ENCODE data around the gene HIBADH.
"Not testable (repeated sequence)": the region's sequence is repeated elsewhere in the genome, so short reads cannot be mapped to it uniquely, and the experiment has no call there.

Gene HIBADH

GRCh38 chr7:27585781-27586447 is 76.8 kb downstream of the HIBADH start:
- in situ Hi-C loops (cut with HindIII; ENCODE audit: low sequenced_read_pairs), result no loop called here
- H3K4me3 ChIP-seq (ENCODE audit: low read depth, low read length), result no peak overlapping the region
- DNase-seq (ENCODE audit: low read depth, low spot score), result no peak
- TF ChIP-seq, protein P1, sequence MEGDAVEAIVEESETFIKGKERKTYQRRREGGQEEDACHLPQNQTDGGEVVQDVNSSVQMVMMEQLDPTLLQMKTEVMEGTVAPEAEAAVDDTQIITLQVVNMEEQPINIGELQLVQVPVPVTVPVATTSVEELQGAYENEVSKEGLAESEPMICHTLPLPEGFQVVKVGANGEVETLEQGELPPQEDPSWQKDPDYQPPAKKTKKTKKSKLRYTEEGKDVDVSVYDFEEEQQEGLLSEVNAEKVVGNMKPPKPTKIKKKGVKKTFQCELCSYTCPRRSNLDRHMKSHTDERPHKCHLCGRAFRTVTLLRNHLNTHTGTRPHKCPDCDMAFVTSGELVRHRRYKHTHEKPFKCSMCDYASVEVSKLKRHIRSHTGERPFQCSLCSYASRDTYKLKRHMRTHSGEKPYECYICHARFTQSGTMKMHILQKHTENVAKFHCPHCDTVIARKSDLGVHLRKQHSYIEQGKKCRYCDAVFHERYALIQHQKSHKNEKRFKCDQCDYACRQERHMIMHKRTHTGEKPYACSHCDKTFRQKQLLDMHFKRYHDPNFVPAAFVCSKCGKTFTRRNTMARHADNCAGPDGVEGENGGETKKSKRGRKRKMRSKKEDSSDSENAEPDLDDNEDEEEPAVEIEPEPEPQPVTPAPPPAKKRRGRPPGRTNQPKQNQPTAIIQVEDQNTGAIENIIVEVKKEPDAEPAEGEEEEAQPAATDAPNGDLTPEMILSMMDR (IDR thresholded peaks at IDR 0.05; ENCODE audit: low read depth, low read length), result no peak

DNA sequence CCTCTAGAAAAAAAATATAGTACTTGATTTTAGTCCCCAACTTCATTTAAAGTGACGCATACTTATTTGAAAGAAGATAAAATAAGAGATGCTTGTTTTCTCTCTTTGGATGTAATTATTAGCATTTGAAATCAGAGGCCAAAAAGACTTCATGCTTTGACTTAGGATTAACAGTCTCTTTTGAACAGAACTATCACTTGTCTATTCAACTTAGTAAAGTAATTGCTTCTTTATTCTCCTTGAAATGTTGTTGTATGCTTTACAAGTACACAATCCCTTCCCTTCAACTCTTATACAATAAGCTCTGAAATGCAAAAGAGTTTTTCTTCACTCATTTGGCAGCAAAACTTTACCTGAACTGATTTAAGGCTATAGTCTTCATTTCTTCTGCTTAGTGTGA is 80.8 kb downstream of the HIBADH start:
- TF ChIP-seq, protein P1 (IDR thresholded peaks at IDR 0.05; ENCODE audit: low read depth, low read length), result no peak
- no peak for DNase-seq (ENCODE audit: low read depth, low spot score)
- in situ Hi-C loops (cut with HindIII; ENCODE audit: low sequenced_read_pairs), result no loop called here
- no peak overlapping the region for H3K4me3 ChIP-seq (ENCODE audit: low read depth, low read length)

DNA sequence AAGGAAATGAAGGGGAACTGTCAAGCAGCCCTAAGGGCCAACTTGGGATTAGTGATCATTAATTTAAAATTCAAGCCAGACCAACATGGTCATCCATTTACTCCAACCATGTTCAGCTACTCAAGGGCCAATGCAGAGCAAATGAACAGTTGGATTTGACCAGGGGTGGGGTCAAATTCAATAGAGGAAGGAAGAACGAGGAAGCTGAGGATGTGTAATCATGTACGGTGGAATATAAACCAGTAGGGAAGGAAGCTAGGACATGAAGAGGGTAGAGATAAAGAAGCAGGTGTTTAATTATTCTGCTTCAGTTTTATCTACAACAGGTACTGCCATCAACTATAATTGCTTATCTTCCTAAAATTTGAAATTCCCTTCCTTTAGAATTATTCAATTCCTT is 81.6 kb downstream of the HIBADH start:
- in situ Hi-C loops (cut with HindIII; ENCODE audit: low sequenced_read_pairs), result no loop called here
- no peak for DNase-seq (ENCODE audit: low read depth, low spot score)
- TF ChIP-seq, protein P1 (IDR thresholded peaks at IDR 0.05; ENCODE audit: low read depth, low read length), result no peak
- H3K4me3 ChIP-seq (ENCODE audit: low read depth, low read length), result no peak overlapping the region

GRCh38 chr7:27579565-27579964 is 83.1 kb downstream of the HIBADH start:
- no peak overlapping the region for H3K4me3 ChIP-seq (ENCODE audit: low read depth, low read length)
- peak; percentile 46 for DNase-seq (ENCODE audit: low read depth, low spot score)
- in situ Hi-C loops (cut with HindIII; ENCODE audit: low sequenced_read_pairs), result no loop called here
- TF ChIP-seq, protein P1 (IDR thresholded peaks at IDR 0.05; ENCODE audit: low read depth, low read length), result no peak

- H3K4me3 ChIP-seq (ENCODE audit: low read depth, low read length); in situ Hi-C loops (cut with HindIII; ENCODE audit: low sequenced_read_pairs); DNase-seq (ENCODE audit: low read depth, low spot score): not testable (repeated sequence)
These were observed 84.5 kb downstream of the HIBADH start for GRCh38 chr7:27578169-27578568.

GRCh38 chr7:27576360-27576944 is 86.2 kb downstream of the HIBADH start:
- in situ Hi-C loops (cut with HindIII; ENCODE audit: low sequenced_read_pairs), result no loop called here
- peak; percentile 48 for DNase-seq (ENCODE audit: low read depth, low spot score)
- TF ChIP-seq, protein P1 (IDR thresholded peaks at IDR 0.05; ENCODE audit: low read depth, low read length), result peak; percentile 47
- H3K4me3 ChIP-seq (ENCODE audit: low read depth, low read length), result no peak overlapping the region

DNA sequence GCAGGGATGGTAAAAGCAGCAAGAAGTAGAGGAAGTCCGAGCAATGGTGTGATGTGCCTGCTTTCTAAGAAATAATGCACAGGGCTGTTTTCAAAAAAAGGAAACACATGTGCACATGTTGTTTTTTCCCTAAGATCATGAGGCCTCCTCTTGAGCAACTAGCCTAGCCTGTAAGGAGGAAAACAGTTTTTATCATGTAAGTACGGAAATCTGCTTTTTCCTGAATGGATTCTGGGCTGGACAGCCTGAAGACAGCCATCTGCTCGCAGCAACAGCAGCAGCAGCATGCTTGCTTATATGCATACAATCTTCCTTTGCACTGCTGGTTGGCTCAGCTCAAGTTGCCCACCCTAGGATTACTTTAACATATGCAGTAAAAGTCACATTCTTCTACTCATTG is 87.1 kb downstream of the HIBADH start:
- TF ChIP-seq, protein P1 (IDR thresholded peaks at IDR 0.05; ENCODE audit: low read depth, low read length), result no peak
- H3K4me3 ChIP-seq (ENCODE audit: low read depth, low read length), result no peak overlapping the region
- DNase-seq (ENCODE audit: low read depth, low spot score), result no peak
- in situ Hi-C loops (cut with HindIII; ENCODE audit: low sequenced_read_pairs), result no loop called here

Measured in astrocyte of the spinal cord (primary cell).